HepG2 (cell line): ENCODE results near the gene AHSG. TPM values are rescaled to one million over a fixed set of nuclear protein-coding genes. Genes with fewer than 3 reads are reported as not detected.

Experiments used
- ARHGAP35 ChIP-seq: sonication (generic); formaldehyde crosslinking; IDR thresholded peaks from 2 replicates; pipeline ENCODE4 v1.9.0; 2022; ENCODE audit warnings: mild to moderate bottlenecking, inconsistent platforms, moderate library complexity, missing genetic modification reagents, borderline replicate concordance
- ARID3A ChIP-seq: IDR thresholded peaks from 2 replicates; pipeline ENCODE4 v1.6.1; 2012; ENCODE audit warnings: low read depth, low read length, improper control_type of control experiment
- ETV6 ChIP-seq: sonication (generic); formaldehyde crosslinking; conservative IDR thresholded peaks from 2 replicates; pipeline ENCODE4 v1.4.0; 2020; ENCODE audit warnings: missing genetic modification reagents
- FOXK1 ChIP-seq: sonication (generic); formaldehyde crosslinking; IDR thresholded peaks from 2 replicates; pipeline ENCODE4 v1.4.0; 2020; ENCODE audit warnings: low read depth, missing genetic modification reagents, borderline replicate concordance
- FOXP1 ChIP-seq, 2 experiments: fragments of 450-650 bp in 1 of 2; IDR thresholded peaks; 2 replicates each; pipeline ENCODE4 v1.6.1; 2017 to 2018; ENCODE audit warnings: antibody characterized with exemption in 1 of 2
- HBP1 ChIP-seq: IDR thresholded peaks from 2 replicates; pipeline ENCODE4 v1.6.1; 2016; ENCODE audit warnings: low read depth, control low read depth
- HNRNPUL1 ChIP-seq: fragments of 200-400 bp; formaldehyde crosslinking; IDR thresholded peaks from 2 replicates; pipeline ENCODE4 v1.6.1; 2017; ENCODE audit warnings: low read depth, mild to moderate bottlenecking, low read length, moderate library complexity
- NFRKB ChIP-seq: fragments of 450-650 bp; IDR thresholded peaks from 2 replicates; pipeline ENCODE4 v1.6.1; 2017
- POLR2G ChIP-seq: fragments of 200-400 bp; formaldehyde crosslinking; IDR thresholded peaks from 2 replicates; pipeline ENCODE4 v1.6.1; 2018; ENCODE audit warnings: mild to moderate bottlenecking, low read depth, low read length, moderate library complexity
- RCOR2 ChIP-seq: IDR thresholded peaks from 2 replicates; pipeline ENCODE4 v1.6.1; 2016; ENCODE audit warnings: missing biosample characterization, missing genetic modification reagents
- RELA ChIP-seq: sonication (generic); formaldehyde crosslinking; IDR thresholded peaks from 2 replicates; pipeline ENCODE4 v1.4.0; 2020; ENCODE audit warnings: missing genetic modification reagents
- SMAD1 ChIP-seq: sonication (generic); formaldehyde crosslinking; IDR thresholded peaks from 2 replicates; pipeline ENCODE4 v1.4.0; 2020; ENCODE audit warnings: missing genetic modification reagents, low read depth, mild to moderate bottlenecking, borderline replicate concordance
- SOX13 ChIP-seq, 3 experiments: fragments of 450-650 bp in 1 of 3; sonication (generic) in 1 of 3; formaldehyde crosslinking in 1 of 3; IDR thresholded peaks in 2 of 3; conservative IDR thresholded peaks in 1 of 3; 2 replicates each; pipeline versions ENCODE4 v1.5.0 to v1.6.1; 2016 to 2020; ENCODE audit warnings: antibody characterized with exemption in 1 of 3, mild to moderate bottlenecking in 1 of 3, missing compliant biosample characterization in 1 of 3, missing genetic modification reagents in 1 of 3, moderate library complexity in 1 of 3
- SRY ChIP-seq: sonication (generic); formaldehyde crosslinking; IDR thresholded peaks from 2 replicates; pipeline ENCODE4 v1.8.0; 2022; ENCODE audit warnings: mild to moderate bottlenecking, missing genetic modification reagents
- ZBTB21 ChIP-seq: sonication (generic); formaldehyde crosslinking; IDR thresholded peaks from 2 replicates; pipeline ENCODE4 v1.4.0; 2020; ENCODE audit warnings: missing genetic modification reagents
- ZBTB44 ChIP-seq: sonication (generic); formaldehyde crosslinking; IDR thresholded peaks from 2 replicates; pipeline ENCODE4 v1.4.0; 2020; ENCODE audit warnings: missing genetic modification reagents
- ZNF17 ChIP-seq: sonication (generic); formaldehyde crosslinking; IDR thresholded peaks from 2 replicates; pipeline ENCODE4 v1.5.0; 2020; ENCODE audit warnings: mild to moderate bottlenecking, missing genetic modification reagents
- ZNF205 ChIP-seq: IDR thresholded peaks from 2 replicates; pipeline ENCODE4 v1.6.1; 2018; ENCODE audit warnings: missing biosample characterization, missing genetic modification reagents
- ZNF256 ChIP-seq: sonication (generic); formaldehyde crosslinking; conservative IDR thresholded peaks from 2 replicates; pipeline ENCODE4 v1.4.0; 2020; ENCODE audit warnings: missing genetic modification reagents
- ZNF274 ChIP-seq: sonication (generic); formaldehyde crosslinking; IDR thresholded peaks from 2 replicates; pipeline ENCODE4 v1.5.1; 2020; ENCODE audit warnings: mild to moderate bottlenecking, missing genetic modification reagents
- ZNF34 ChIP-seq: sonication (generic); formaldehyde crosslinking; IDR thresholded peaks from 2 replicates; pipeline ENCODE4 v1.4.0; 2020; ENCODE audit warnings: mild to moderate bottlenecking, missing genetic modification reagents, borderline replicate concordance
- ZNF800 ChIP-seq: sonication (generic); formaldehyde crosslinking; IDR thresholded peaks from 2 replicates; pipeline ENCODE4 v1.4.0; 2020; ENCODE audit warnings: missing genetic modification reagents
- polyA plus RNA-seq, 8 experiments: library from polyadenylated mRNA; depleted of rRNA in 3 of 8; stranded (reverse) in 7 of 8; unstranded in 1 of 8; fragments of >200 nt; fragmentation: Illumina TruSeq in 4 of 8; extraction: Trizol in 4 of 8; gene quantifications; 2 replicates each; pipeline versions ENCODE4 v1.2.1 to v1.2.3, GENCODE V29; 2011 to 2016; ENCODE audit warnings: low read depth in 4 of 8, missing spikeins in 1 of 8, mixed read lengths in 1 of 8; ENCODE audit not compliant: insufficient read depth in 1 of 8
- total RNA-seq, 5 experiments: library from RNA; depleted of rRNA; stranded (reverse); fragments of >200 nt; fragmentation: Illumina TruSeq; extraction: Trizol; gene quantifications; 2 replicates each; pipeline ENCODE4 v1.2.3, GENCODE V29; 2016; ENCODE audit warnings: low read depth in 1 of 5

Gene AHSG
- total and polyA plus RNA-seq, 2 of the 13 experiments (the other 11 are each of a cell fraction or from before 2014, with no cell fraction given), result 2,043 to 19,152 TPM

- 0 out of 2 replicates have a peak, but pooled peaks have one; percentile 37 for TF ChIP-seq ZBTB44 (CRISPR knock-in tag)
- TF ChIP-seq ARID3A, result no peak
- peak; percentile 50 for TF ChIP-seq ZNF800 (CRISPR knock-in tag)
- 0 out of 2 replicates have a peak, but pooled peaks have one; percentile 16 for TF ChIP-seq SRY
- TF ChIP-seq RCOR2 (CRISPR knock-in tag), result 0 out of 2 replicates have a peak, but pooled peaks have one; percentile 52
- no peak for TF ChIP-seq ARHGAP35 (CRISPR knock-in tag)
- TF ChIP-seq POLR2G, result peak; percentile 90
- TF ChIP-seq ETV6 (CRISPR knock-in tag), result 0 out of 2 replicates have a peak, but pooled peaks have one; percentile 8
- TF ChIP-seq ZNF205 (CRISPR knock-in tag), result 0 out of 2 replicates have a peak, but pooled peaks have one; percentile 24
- peak; percentile 100 for TF ChIP-seq HBP1 (CRISPR knock-in tag)
- TF ChIP-seq HNRNPUL1, result no peak
- no peak for TF ChIP-seq ZNF34 (CRISPR knock-in tag)
- TF ChIP-seq FOXP1 (IDR thresholded peaks at IDR 0.05), result no peak
- TF ChIP-seq FOXP1 (CRISPR knock-in tag; IDR thresholded peaks at IDR 0.05), result no peak
- peak; percentile 98 for TF ChIP-seq ZBTB21
- TF ChIP-seq SMAD1, result peak; percentile 21; the same call in 1 of the 2 replicates
- TF ChIP-seq ZNF274 (CRISPR knock-in tag), result 0 out of 2 replicates have a peak, but pooled peaks have one; percentile 46
- peak; percentile 87; the same call in 1 of the 2 replicates for TF ChIP-seq FOXK1 (CRISPR knock-in tag)
- TF ChIP-seq SOX13 (IDR thresholded peaks at IDR 0.05), result no peak
- TF ChIP-seq SOX13 (CRISPR knock-in tag; conservative IDR thresholded peaks at IDR 0.05 in 1 of 2, IDR thresholded peaks at IDR 0.05 in 1 of 2), result peak in 1 of 2 experiments; percentile 14; a peak in 1 of 4 replicates
- no peak for TF ChIP-seq NFRKB
- no peak for TF ChIP-seq ZNF17 (CRISPR knock-in tag)
- TF ChIP-seq RELA (CRISPR knock-in tag), result peak; percentile 54; the same call in 1 of the 2 replicates
- TF ChIP-seq ZNF256 (CRISPR knock-in tag), result 0 out of 2 replicates have a peak, but pooled peaks have one; percentile 49
Observed at GRCh38 chr3:186570096-186570940, 42.5 kb upstream of the AHSG start, which contains the start of gene DNAJB11 (continued).
